GM23248 (cell line): Measurements from ENCODE around the gene ZC3HAV1. TPM values are rescaled to one million over a fixed set of nuclear protein-coding genes. Genes with fewer than 3 reads are reported as not detected.

Source experiments
- DNase-seq: peaks from one replicate; pipeline ENCODE4 v3.0.0-alpha.2; 2015
- H2AFZ ChIP-seq: fragments of 200-600 bp; sonication (generic); 2 replicates; pipeline ENCODE4 v1.6.1; 2016; ENCODE audit warnings: antibody characterized with exemption
- H3F3A ChIP-seq: fragments of 200-600 bp; sonication (generic); 2 replicates; pipeline ENCODE4 v1.6.1; 2016; ENCODE audit warnings: mild to moderate bottlenecking, antibody characterized with exemption, mixed run types; ENCODE audit not compliant: insufficient read depth
- H3K27ac ChIP-seq: fragments of 200-600 bp; sonication (generic); 2 replicates; pipeline ENCODE4 v1.5.1; 2016; ENCODE audit warnings: mild to moderate bottlenecking
- H3K27me3 ChIP-seq: fragments of 200-600 bp; sonication (generic); replicated peaks from 2 replicates; pipeline ENCODE4 v1.6.1; 2016; ENCODE audit warnings: mild to moderate bottlenecking; ENCODE audit not compliant: insufficient read depth
- H3K36me3 ChIP-seq: fragments of 200-600 bp; sonication (generic); 2 replicates; pipeline ENCODE4 v1.6.1; 2016; ENCODE audit warnings: low read depth, mild to moderate bottlenecking
- H3K4me1 ChIP-seq: fragments of 200-600 bp; sonication (generic); 2 replicates; pipeline ENCODE4 v1.6.1; 2016; ENCODE audit warnings: mild to moderate bottlenecking; ENCODE audit not compliant: insufficient read depth
- H3K4me2 ChIP-seq: fragments of 200-600 bp; sonication (generic); one replicate; pipeline ENCODE4 v1.6.1; 2016; ENCODE audit warnings: mild to moderate bottlenecking; ENCODE audit not compliant: unreplicated experiment
- H3K4me3 ChIP-seq: fragments of 200-600 bp; sonication (generic); 2 replicates; pipeline ENCODE4 v1.5.1; 2016; ENCODE audit warnings: mild to moderate bottlenecking
- H3K79me2 ChIP-seq: fragments of 200-600 bp; sonication (generic); 2 replicates; pipeline ENCODE4 v1.6.1; 2016; ENCODE audit warnings: mild to moderate bottlenecking; ENCODE audit not compliant: insufficient read depth
- H3K9ac ChIP-seq: fragments of 200-600 bp; sonication (generic); 2 replicates; pipeline ENCODE4 v1.6.1; 2016; ENCODE audit warnings: mild to moderate bottlenecking
- H3K9me2 ChIP-seq: fragments of 200-600 bp; sonication (generic); 2 replicates; pipeline ENCODE4 v1.6.1; 2016; ENCODE audit warnings: mixed run types, mild to moderate bottlenecking, moderate library complexity; ENCODE audit not compliant: insufficient read depth
- H3K9me3 ChIP-seq: fragments of 200-600 bp; sonication (generic); one replicate; pipeline ENCODE4 v1.6.1; 2017; ENCODE audit warnings: low read depth
- H4K20me1 ChIP-seq: fragments of 200-600 bp; sonication (generic); 2 replicates; pipeline ENCODE4 v1.6.0; 2016; ENCODE audit not compliant: insufficient read depth
- EZH2 ChIP-seq: fragments of 200-600 bp; sonication (generic); IDR thresholded peaks from 2 replicates; pipeline ENCODE4 v1.6.1; 2018; ENCODE audit warnings: antibody characterized with exemption, mild to moderate bottlenecking; ENCODE audit not compliant: insufficient read depth, poor library complexity, severe bottlenecking
- EZH2phosphoT487 ChIP-seq: fragments of 200-600 bp; sonication (generic); IDR thresholded peaks from 2 replicates; pipeline ENCODE4 v1.6.1; 2018; ENCODE audit warnings: antibody characterized with exemption, moderate library complexity, mild to moderate bottlenecking, low read depth; ENCODE audit not compliant: insufficient read depth
- WGBS, 2 experiments: methylation state at CpG; one replicate each; pipeline ENCODE4 v1.1.6; 2015 to 2017; ENCODE audit warnings: low lambda C conversion rate in 2 of 2, low coverage in 1 of 2; ENCODE audit errors: missing lambda C conversion rate in 2 of 2; 5-methylcytosine and 5-hydroxymethylcytosine counted together
- in situ Hi-C: fragments of 300-500 bp; cut with MboI; formaldehyde crosslinking; loops from 2 replicates; pipeline ENCODE4 v1.15.0; 2020
- polyA plus RNA-seq: library from polyadenylated mRNA; unstranded; fragments of >200 nt; fragmentation: Nextera tagmentation; extraction: Ambion mirVana; gene quantifications from 2 replicates; pipeline ENCODE4 v1.2.1, GENCODE V29; 2016
- total RNA-seq: library from RNA; depleted of rRNA; stranded (reverse); fragments of >200 nt; shearing (Covaris generic); gene quantifications from 2 replicates; pipeline ENCODE4 v1.2.3, GENCODE V29; 2014

Gene ZC3HAV1
- total and polyA plus RNA-seq, 2 experiments from 2014 or later, result 28.8 to 30.5 TPM

DNA sequence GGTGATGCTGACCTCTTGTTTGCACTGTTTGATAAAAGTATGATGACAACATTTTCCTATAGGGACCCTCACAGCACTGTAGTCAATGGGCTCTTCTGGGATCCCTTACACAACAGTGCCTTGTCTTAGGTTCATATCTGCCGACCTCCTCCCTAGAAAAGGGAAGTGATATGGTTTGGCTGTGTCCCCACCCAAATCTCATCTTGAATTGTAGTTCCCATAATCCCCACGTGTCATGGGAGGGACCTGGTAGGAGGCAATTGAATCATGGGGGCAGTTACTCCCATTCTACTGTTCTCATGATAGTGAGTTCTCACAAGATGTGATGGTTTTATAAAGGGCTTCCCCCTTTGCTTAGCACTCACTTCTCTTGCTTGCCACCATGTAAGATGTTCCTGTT is 23.1 kb downstream of the ZC3HAV1 start:
- DNase-seq, result no peak
- TF ChIP-seq EZH2 (no peak), EZH2phosphoT487 (no peak)
- no peaks in the 10 kb centered on the region for H3F3A ChIP-seq
- no peaks in the 10 kb centered on the region for H3K9me3 ChIP-seq
- no peak overlapping the region for H3K4me2 ChIP-seq
- in situ Hi-C loops, result loop anchor here (25.0 kb wide), 1 partner anchor 199 kb away; no protein-coding TSS in a partner anchor
- H2AFZ ChIP-seq, result no peak overlapping the region
- H3K4me1 ChIP-seq, result no peaks in the 10 kb centered on the region
- peaks cover 30% of the 10 kb centered on the region for H3K79me2 ChIP-seq
- H3K27me3 ChIP-seq, result no peaks in the 10 kb centered on the region
- no peak overlapping the region for H3K9ac ChIP-seq
- H3K4me3 ChIP-seq, result no peak overlapping the region
- peaks cover 30% of the 10 kb centered on the region for H3K36me3 ChIP-seq
- WGBS, 2 experiments, result 67 to 71% methylated on average over 2 of the region's 2 CpGs
- no peaks in the 10 kb centered on the region for H3K9me2 ChIP-seq
- no peak overlapping the region for H3K27ac ChIP-seq
- no peaks in the 10 kb centered on the region for H4K20me1 ChIP-seq

DNA sequence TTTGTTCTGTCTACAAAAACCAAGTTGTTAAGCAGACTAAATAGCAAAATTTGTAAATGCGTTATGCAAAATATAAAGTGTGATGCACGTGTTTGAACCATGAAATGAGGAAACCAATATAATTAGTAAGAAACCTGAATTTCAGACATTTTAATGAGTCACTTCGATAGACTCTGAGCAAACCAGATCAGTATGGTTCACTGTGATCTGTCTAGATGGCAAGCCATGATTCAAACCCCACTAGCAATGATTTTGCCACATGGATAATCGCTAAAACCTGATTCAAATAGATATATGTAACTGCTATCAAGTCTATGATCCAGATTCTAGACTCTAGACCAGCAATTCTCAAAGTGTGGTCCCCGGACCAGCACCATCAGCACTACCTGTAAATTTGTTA is 24.8 kb downstream of the ZC3HAV1 start:
- Histone ChIP-seq H3K79me2 (peaks cover 12% of the 10 kb centered on the region), H3K27ac (no peak overlapping the region), H3K4me3 (no peak overlapping the region), H3K36me3 (peaks cover 30% of the 10 kb centered on the region), H3K9me3 (no peaks in the 10 kb centered on the region), H2AFZ (no peak overlapping the region), H3K4me2 (no peak overlapping the region), H3K9ac (no peak overlapping the region), H3F3A (no peaks in the 10 kb centered on the region), H3K9me2 (no peaks in the 10 kb centered on the region), H3K27me3 (no peaks in the 10 kb centered on the region), H3K4me1 (no peaks in the 10 kb centered on the region), H4K20me1 (no peaks in the 10 kb centered on the region)
- TF ChIP-seq EZH2, result no peak
- no peak for TF ChIP-seq EZH2phosphoT487
- in situ Hi-C loops, result loop anchor here (25.0 kb wide), 1 partner anchor 197 kb away; no protein-coding TSS in a partner anchor
- 96 to 98% methylated on average over 5 of the region's 5 CpGs for WGBS, 2 experiments
- DNase-seq, result no peak

DNA sequence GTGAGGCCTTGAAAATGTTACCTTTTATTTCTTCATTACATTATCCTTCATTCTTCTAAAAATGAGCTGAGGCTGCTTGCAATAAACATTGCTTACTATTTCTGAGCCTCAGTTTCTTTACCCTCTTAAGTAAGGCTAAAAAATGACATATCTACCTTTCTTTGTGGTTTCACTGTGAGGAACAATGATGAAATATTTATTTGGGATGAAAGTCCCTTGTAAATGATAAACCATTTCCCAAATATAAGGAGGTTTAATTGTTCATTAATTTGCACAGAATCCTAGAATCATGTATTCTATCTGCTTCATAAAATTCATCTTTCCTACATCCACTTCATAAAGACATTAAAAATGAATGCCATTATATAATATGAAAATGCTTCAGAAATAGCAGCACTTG is 27.9 kb downstream of the ZC3HAV1 start:
- DNase-seq, result no peak
- no peak overlapping the region for H3K4me2 ChIP-seq
- H3K9me2 ChIP-seq, result no peaks in the 10 kb centered on the region
- H2AFZ ChIP-seq, result no peak overlapping the region
- in situ Hi-C loops, result loop anchor here (25.0 kb wide), 1 partner anchor 194 kb away; no protein-coding TSS in a partner anchor
- no peak overlapping the region for H3K4me3 ChIP-seq
- H3K79me2 ChIP-seq, result no peaks in the 10 kb centered on the region
- no peaks in the 10 kb centered on the region for H3F3A ChIP-seq
- H4K20me1 ChIP-seq, result no peaks in the 10 kb centered on the region
- no peak for TF ChIP-seq EZH2
- TF ChIP-seq EZH2phosphoT487, result no peak
- no peak overlapping the region for H3K9ac ChIP-seq
- H3K4me1 ChIP-seq, result peaks cover 3% of the 10 kb centered on the region; the same call in 1 of the 2 replicates
- H3K27me3 ChIP-seq, result no peaks in the 10 kb centered on the region
- no peaks in the 10 kb centered on the region for H3K9me3 ChIP-seq
- no peak overlapping the region for H3K27ac ChIP-seq
- peaks cover 30% of the 10 kb centered on the region for H3K36me3 ChIP-seq

DNA sequence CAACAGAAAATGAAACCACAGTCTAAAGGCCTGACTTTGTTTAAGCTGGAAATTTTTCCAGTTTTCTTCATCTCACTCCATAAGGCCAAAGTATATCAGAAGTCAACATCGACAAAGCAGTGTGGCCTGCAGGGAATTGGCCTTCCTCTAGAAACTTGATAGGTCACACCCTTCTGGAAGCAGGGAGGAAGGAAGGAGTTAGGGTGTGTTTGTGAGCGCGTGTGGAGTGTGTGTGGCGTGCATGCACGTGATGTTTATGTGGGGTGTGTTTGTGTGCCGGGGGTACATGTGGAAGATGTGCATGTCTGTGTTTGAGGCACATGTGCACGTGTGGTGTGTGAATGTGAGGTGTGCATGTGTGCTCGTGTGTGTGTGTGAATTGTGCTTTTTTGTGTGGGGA is 28.6 kb downstream of the ZC3HAV1 start:
- H3K36me3 ChIP-seq, result peaks cover 31% of the 10 kb centered on the region
- TF ChIP-seq EZH2phosphoT487, result no peak
- no peak for TF ChIP-seq EZH2
- H3K9me3 ChIP-seq, result no peaks in the 10 kb centered on the region
- H2AFZ ChIP-seq, result no peak overlapping the region
- no peaks in the 10 kb centered on the region; the same call in 1 of the 2 replicates for H3F3A ChIP-seq
- H3K27ac ChIP-seq, result no peak overlapping the region
- no peak overlapping the region for H3K9ac ChIP-seq
- 91 to 93% methylated on average over 8 of the region's 8 CpGs for WGBS, 2 experiments
- no peak overlapping the region for H3K4me2 ChIP-seq
- H3K27me3 ChIP-seq, result no peaks in the 10 kb centered on the region
- no peaks in the 10 kb centered on the region for H4K20me1 ChIP-seq
- in situ Hi-C loops, result loop anchor here (25.0 kb wide), 1 partner anchor 194 kb away; no protein-coding TSS in a partner anchor
- peaks cover 3% of the 10 kb centered on the region; the same call in 1 of the 2 replicates for H3K4me1 ChIP-seq
- H3K9me2 ChIP-seq, result no peaks in the 10 kb centered on the region
- no peak overlapping the region for H3K4me3 ChIP-seq
- DNase-seq, result no peak
- no peaks in the 10 kb centered on the region for H3K79me2 ChIP-seq

DNA sequence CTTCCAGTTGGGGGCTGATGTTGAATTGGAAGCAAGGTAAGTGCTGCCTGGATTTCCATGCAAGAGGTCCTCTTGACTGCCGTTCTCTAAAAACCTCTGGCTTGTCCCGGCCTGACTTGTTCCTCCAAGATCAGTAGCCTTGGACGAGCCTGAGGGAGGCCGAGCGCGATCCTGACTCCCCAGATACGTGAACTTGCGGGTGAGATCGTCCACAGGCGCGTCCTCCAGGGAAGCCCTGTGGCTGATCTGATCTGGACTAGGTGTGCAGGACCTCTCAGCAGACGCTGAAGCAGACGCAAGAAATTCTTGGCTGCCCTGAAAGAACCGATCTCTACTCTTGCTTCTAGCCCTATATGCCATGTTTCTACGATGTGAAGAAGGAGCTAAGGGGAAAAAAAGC is 29.7 kb downstream of the ZC3HAV1 start:
- H3K27ac ChIP-seq, result no peak overlapping the region
- peaks cover 38% of the 10 kb centered on the region for H3K36me3 ChIP-seq
- in situ Hi-C loops, result loop anchor here (25.0 kb wide), 1 partner anchor 193 kb away; no protein-coding TSS in a partner anchor

More for the DNA sequence above, 29.7 kb downstream of the ZC3HAV1 start:
- Histone ChIP-seq H4K20me1 (no peaks in the 10 kb centered on the region), H3K9me2 (no peaks in the 10 kb centered on the region), H3K27me3 (no peaks in the 10 kb centered on the region), H3K4me3 (no peak overlapping the region), H3K4me1 (peaks cover 5% of the 10 kb centered on the region), H3K9me3 (no peaks in the 10 kb centered on the region), H3F3A (no peaks in the 10 kb centered on the region; the same call in 1 of the 2 replicates), H3K79me2 (no peaks in the 10 kb centered on the region), H3K4me2 (no peak overlapping the region), H3K9ac (no peak overlapping the region), H2AFZ (no peak overlapping the region)
- 92% methylated on average over 15 of the region's 15 CpGs for WGBS, 2 experiments
- no peak for DNase-seq
- no peak for TF ChIP-seq EZH2
- TF ChIP-seq EZH2phosphoT487, result no peak
